ENCODE results near the gene UCP3. TPM values are rescaled to one million over a fixed set of nuclear protein-coding genes. Genes with fewer than 3 reads are reported as not detected.
A peak's percentile ranks its signal among the peaks of the same experiment; 100 is the strongest.

UCP3 gene
- total RNA-seq, 2 donors from 2014 or later: 1.9 to 3.5 TPM

- Histone ChIP-seq H3K4me3 (ENCODE audit: low read length) (no peak overlapping the region), H3K27ac (ENCODE audit: low read depth, low read length) (no peak overlapping the region), H3K36me3 (ENCODE audit: control insufficient read depth, insufficient read depth, low read length) (no peaks in the 10 kb centered on the region), H3K9me3 (ENCODE audit: control insufficient read depth, low read length) (peaks cover 7% of the 10 kb centered on the region), H3K27me3 (ENCODE audit: control insufficient read depth, insufficient read depth, low read length, poor library complexity, severe bottlenecking) (no peaks in the 10 kb centered on the region), H3K4me1 (ENCODE audit: control insufficient read depth, insufficient read depth, low read length) (no peaks in the 10 kb centered on the region), H3K9ac (ENCODE audit: extremely low read depth, low read length, poor library complexity, severe bottlenecking) (no peak overlapping the region)
- H3K4me1 Mint-ChIP-seq: no peaks in the 10 kb centered on the region
- DNase-seq: peak; percentile 5
- H3K4me3 Mint-ChIP-seq: no peak overlapping the region
- H3K27me3 Mint-ChIP-seq (ENCODE audit: insufficient read depth): peaks cover 2% of the 10 kb centered on the region
- no peak for TF ChIP-seq CTCF (conservative IDR thresholded peaks at IDR 0.05)
- WGBS, 2 experiments (ENCODE audit: insufficient coverage in 1 of 2, insufficient read length in 1 of 2): 88 to 96% methylated on average over 4 to 7 of the region's 7 CpGs
- peaks cover 1% of the 10 kb centered on the region for H3K36me3 Mint-ChIP-seq (ENCODE audit: low read depth)
- H3K27ac Mint-ChIP-seq: no peak overlapping the region
- peaks cover 10% of the 10 kb centered on the region for H3K9me3 Mint-ChIP-seq
These were observed 57.1 kb downstream of the UCP3 start for GRCh38 chr11:73951797-73952196.

DNA sequence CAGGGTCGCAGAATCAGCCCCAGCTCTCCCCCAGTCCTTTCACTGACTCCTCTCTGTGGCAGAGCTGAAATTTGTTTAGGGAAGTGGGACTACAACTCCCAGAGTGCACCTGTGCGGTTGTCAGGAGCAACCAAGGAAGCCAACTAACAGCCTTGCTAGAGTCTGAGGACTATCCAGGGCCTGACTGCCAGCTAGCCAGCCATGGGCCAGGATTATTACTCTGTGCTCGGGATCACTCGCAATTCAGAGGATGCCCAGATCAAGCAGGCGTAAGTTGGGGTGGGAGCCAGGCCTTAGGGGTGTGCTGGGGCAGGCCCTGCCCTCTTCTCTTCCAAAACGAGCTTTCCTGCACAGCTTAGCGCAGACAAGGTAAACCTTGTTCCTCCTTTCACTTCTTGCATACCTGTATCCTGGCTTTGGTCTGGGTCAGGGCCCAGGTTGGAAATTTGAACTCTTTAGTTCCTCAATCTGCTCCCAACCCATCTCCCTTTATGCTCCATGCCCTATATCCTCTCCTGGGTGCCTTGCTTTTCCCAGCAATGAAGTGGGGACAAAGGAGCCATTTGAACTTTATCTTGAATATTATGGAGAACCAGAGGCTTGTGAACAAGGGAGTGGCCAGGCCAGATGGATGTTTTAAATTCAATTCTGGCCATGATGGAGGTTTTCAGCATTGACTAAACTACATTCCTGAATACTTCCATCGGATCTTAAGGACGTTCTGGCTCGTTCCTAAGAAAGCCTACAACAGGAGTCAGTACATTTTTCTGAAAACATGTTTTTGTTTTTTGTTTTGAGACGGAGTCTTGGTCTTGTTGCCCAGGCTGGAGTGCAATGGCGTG is 57.8 kb downstream of the UCP3 start, which contains the start of gene DNAJB13:
DNAJB13 (plus strand) TSS at position 158 of the 842 bp plus-strand sequence; CDS start at position 202, 44 bp downstream.
- no peaks in the 10 kb centered on the region for H3K4me1 ChIP-seq (ENCODE audit: control insufficient read depth, insufficient read depth, low read length)
- 59 to 76% methylated on average over 7 to 12 of the region's 12 CpGs for WGBS, 2 experiments (ENCODE audit: insufficient coverage in 1 of 2, insufficient read length in 1 of 2)
- Mint-ChIP-seq H3K9me3 (peaks cover 17% of the 10 kb centered on the region), H3K27ac (no peak within 1 kb of the TSS), H3K4me3 (no peak within 1 kb of the TSS), H3K4me1 (no peaks in the 10 kb centered on the region), H3K36me3 (ENCODE audit: low read depth) (peaks cover 2% of the 10 kb centered on the region), H3K27me3 (ENCODE audit: insufficient read depth) (peaks cover 3% of the 10 kb centered on the region)
- H3K4me3 ChIP-seq (ENCODE audit: low read length): no peak within 1 kb of the TSS
- peak; percentile 91 for DNase-seq
- peaks cover 12% of the 10 kb centered on the region for H3K9me3 ChIP-seq (ENCODE audit: control insufficient read depth, low read length)
- H3K27me3 ChIP-seq (ENCODE audit: control insufficient read depth, insufficient read depth, low read length, poor library complexity, severe bottlenecking): no peaks in the 10 kb centered on the region
- no peak within 1 kb of the TSS for H3K9ac ChIP-seq (ENCODE audit: extremely low read depth, low read length, poor library complexity, severe bottlenecking)
- H3K27ac ChIP-seq (ENCODE audit: low read depth, low read length): no peak within 1 kb of the TSS
- H3K36me3 ChIP-seq (ENCODE audit: control insufficient read depth, insufficient read depth, low read length): no peaks in the 10 kb centered on the region
- no peak for TF ChIP-seq CTCF (conservative IDR thresholded peaks at IDR 0.05)

Other genes with a start within 250 kb of the UCP3 start
- gene RAB6A, start 248.0 kb downstream of the UCP3 start, total RNA-seq: 10 to 100 TPM; 77.9 to 79.5 TPM
- gene MRPL48, start 221.2 kb downstream of the UCP3 start, total RNA-seq: 10 to 100 TPM; 36.4 to 55.3 TPM
- gene COA4, start 132.2 kb downstream of the UCP3 start, total RNA-seq: 100 to 1,000 TPM in 1 of 2 donors, 10 to 100 TPM in 1; 85.7 to 151 TPM
- gene PAAF1, start 132.1 kb downstream of the UCP3 start, total RNA-seq: 10 to 100 TPM; 31.3 to 74.3 TPM
- gene DNAJB13, start 58.1 kb downstream of the UCP3 start, total RNA-seq: 1 to 10 TPM in 1 of 2 donors, under 1 TPM in 1; 0.44 to 1.2 TPM
- gene UCP2, start 26.2 kb downstream of the UCP3 start, total RNA-seq: 100 to 1,000 TPM; 140 to 202 TPM
- 10 to 100 TPM; 31.0 to 34.2 TPM for gene C2CD3, start 161.9 kb upstream of the UCP3 start, total RNA-seq
- 10 to 100 TPM; 28.8 to 38.3 TPM for gene PPME1, start 162.2 kb upstream of the UCP3 start, total RNA-seq